ENCODE measurements around the gene DNAH11. TPM values are rescaled to one million over a fixed set of nuclear protein-coding genes. Genes with fewer than 3 reads are reported as not detected.

DNAH11 gene
- total and polyA plus RNA-seq, 9 of the 15 experiments (the other 6 are each of a cell fraction or from before 2014, with no cell fraction given), result under 0.01 TPM; not detected in 7

DNA sequence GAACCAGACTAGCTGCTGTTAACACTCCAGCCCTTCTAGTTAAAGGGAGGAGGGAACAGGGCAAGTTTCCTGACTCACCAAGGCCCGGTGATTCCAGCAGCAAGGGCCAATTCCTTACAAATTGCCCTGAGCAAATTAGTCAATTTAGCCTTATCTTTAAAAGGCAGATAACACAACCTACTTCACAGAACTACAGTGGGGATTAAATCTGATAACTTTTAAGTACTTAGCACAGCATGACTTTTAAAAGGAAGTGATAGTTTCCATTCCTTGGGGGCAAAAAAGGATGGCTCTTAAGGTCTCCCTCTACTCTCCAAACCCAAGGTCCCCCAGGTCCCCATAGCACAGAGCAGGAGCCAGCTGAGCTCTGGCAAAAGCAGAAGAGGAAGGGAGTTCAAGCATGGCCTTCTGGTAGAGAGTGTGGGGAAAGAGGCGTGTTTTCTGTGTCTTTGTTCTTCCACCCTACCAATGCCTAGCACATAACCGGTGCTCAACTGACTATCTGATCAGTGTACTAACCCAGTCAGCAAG lies 398.8 kb downstream of the DNAH11 start:
- intact Hi-C loops (cut with micrococcal nuclease) (no loop called here), in situ Hi-C loops (cut with MboI) (no loop called here)
- Histone ChIP-seq H3K36me3 (ENCODE audit: control insufficient read depth, insufficient read depth, low read length) (no peaks in the 10 kb centered on the region), H3K4me3 (no peak overlapping the region), H3K9me1 (ENCODE audit: control insufficient read depth, insufficient read depth, low read length) (no peaks in the 10 kb centered on the region), H3K9ac (ENCODE audit: insufficient read depth in 1 of 2, low read depth in 2 of 2, low read length in 2 of 2) (no peak overlapping the region), H3K27me3 (ENCODE audit: control insufficient read depth in 2 of 2, insufficient read depth in 2 of 2, low read length in 2 of 2) (peaks cover 6 to 24% of the 10 kb centered on the region in 2 experiments), H3K9me3 (replicated peaks; ENCODE audit: control insufficient read depth, insufficient read depth, low read depth, low read length) (no peaks in the 10 kb centered on the region), H3K79me2 (ENCODE audit: control insufficient read depth, insufficient read depth, low read length) (no peaks in the 10 kb centered on the region), H3K27ac (ENCODE audit: extremely low read depth, low read depth, low read length) (no peak overlapping the region), H4K20me1 (replicated peaks; ENCODE audit: control insufficient read depth, insufficient read depth, low read length) (0 out of 2 replicates have a peak, but pooled peaks cover 3% of the 10 kb centered on the region), H3K4me1 (replicated peaks in 1 of 2; ENCODE audit: control insufficient read depth in 2 of 2, insufficient read depth in 2 of 2, low read length in 2 of 2) (peaks cover 0 to 16% of the 10 kb centered on the region in 2 experiments; a peak in 2 of 5 replicates), H3K4me2 (ENCODE audit: insufficient read depth, low read length) (no peak overlapping the region), H2AFZ (ENCODE audit: low read depth, low read length) (no peak overlapping the region)
- ATAC-seq (no peak), FAIRE-seq (peak; percentile 11), DNase-seq (ENCODE audit: extremely low read depth in 1 of 4, low spot score in 3 of 4) (no peak)
- 0% methylated on average over 3 of the region's 3 CpGs for WGBS (ENCODE audit: insufficient coverage, low coverage, missing lambda C conversion rate)
- CTCF ChIA-PET (ENCODE audit: low intra/inter-chr PET ratio), result no interaction called here
- POLR2A ChIA-PET, result no interaction called here
- TF ChIP-seq BMI1 (IDR thresholded peaks at IDR 0.05; ENCODE audit: low read length), result no peak
- TF ChIP-seq NCOA2 (IDR thresholded peaks at IDR 0.05; ENCODE audit: partially characterized antibody in 2 of 2), result no peak
- no peak for TF ChIP-seq ZNF589 (CRISPR knock-in tag; IDR thresholded peaks at IDR 0.05; ENCODE audit: low read depth)
- TF ChIP-seq EZH2 (IDR thresholded peaks at IDR 0.05; ENCODE audit: borderline replicate concordance, low read depth, low read length), result no peak
- TF ChIP-seq, protein P1, sequence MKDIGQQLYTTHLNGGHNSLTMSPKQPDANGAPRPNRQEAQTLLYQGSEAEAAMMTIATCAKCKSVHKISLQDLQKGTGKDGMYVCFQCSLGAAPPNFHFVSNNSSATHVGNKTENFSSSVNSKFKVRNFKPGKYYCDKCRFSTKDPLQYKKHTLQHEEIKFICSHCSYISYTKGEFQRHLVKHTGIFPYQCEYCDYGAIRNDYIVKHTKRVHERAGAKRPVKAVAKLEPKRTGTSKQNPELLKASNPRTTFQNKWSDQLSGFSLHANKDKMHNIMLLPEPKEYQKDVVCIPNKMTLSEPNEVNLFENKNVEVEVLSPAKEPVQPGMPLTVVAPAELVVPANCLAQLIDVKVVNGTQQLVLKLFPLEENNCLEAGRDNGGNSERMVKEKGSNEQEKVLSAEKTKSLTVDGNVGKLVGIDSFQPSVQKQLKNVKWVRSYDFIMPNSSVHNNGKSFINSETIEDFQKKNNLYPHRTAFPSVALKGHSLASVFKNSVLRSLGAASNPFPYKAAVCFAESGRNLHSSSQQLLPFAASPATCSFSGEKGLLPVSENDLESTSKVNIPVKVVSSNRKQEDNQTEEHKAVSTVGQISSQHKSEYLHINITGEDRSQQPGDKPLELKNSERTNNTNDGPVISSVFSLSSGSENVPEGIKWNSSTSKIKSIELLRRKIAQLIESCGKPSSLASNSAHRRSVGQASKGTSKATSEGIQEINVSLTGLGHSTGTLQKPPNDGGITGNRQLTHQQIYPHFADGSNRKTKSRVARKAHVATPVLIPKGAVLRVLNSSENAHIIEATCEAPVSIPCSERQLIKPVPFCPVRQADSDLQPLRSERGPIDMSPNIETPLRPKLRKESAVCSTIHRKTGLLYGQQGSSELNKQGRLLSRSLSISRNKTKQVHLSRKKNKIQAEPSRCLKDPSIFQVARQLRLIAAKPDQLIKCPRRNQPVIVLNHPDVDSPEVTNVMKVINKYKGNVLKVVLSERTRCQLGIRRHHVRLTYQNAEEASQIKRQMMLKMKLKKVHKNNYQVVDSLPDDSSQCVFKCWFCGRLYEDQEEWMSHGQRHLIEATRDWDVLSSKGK (CRISPR knock-in tag; IDR thresholded peaks at IDR 0.05), result no peak
- TF ChIP-seq ZNF57 (CRISPR knock-in tag; IDR thresholded peaks at IDR 0.05), result no peak
- no peak for TF ChIP-seq ZNF263 (CRISPR knock-in tag; IDR thresholded peaks at IDR 0.05; ENCODE audit: borderline replicate concordance)
- TF ChIP-seq CXXC5 (CRISPR knock-in tag; IDR thresholded peaks at IDR 0.05), result no peak
- no peak for TF ChIP-seq CBFB (CRISPR knock-in tag; IDR thresholded peaks at IDR 0.05)
- TF ChIP-seq GATAD2A (IDR thresholded peaks at IDR 0.05), result no peak
- TF ChIP-seq ZNF184 (CRISPR knock-in tag; IDR thresholded peaks at IDR 0.05), result no peak
- TF ChIP-seq, protein P2, sequence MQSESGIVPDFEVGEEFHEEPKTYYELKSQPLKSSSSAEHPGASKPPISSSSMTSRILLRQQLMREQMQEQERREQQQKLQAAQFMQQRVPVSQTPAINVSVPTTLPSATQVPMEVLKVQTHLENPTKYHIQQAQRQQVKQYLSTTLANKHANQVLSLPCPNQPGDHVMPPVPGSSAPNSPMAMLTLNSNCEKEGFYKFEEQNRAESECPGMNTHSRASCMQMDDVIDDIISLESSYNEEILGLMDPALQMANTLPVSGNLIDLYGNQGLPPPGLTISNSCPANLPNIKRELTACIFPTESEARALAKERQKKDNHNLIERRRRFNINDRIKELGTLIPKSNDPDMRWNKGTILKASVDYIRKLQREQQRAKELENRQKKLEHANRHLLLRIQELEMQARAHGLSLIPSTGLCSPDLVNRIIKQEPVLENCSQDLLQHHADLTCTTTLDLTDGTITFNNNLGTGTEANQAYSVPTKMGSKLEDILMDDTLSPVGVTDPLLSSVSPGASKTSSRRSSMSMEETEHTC (IDR thresholded peaks at IDR 0.05), result no peak
- no peak for TF ChIP-seq ZKSCAN3 (CRISPR knock-in tag; IDR thresholded peaks at IDR 0.05)
- no peak for TF ChIP-seq CHD4 (IDR thresholded peaks at IDR 0.05; ENCODE audit: insufficient read depth, insufficient replicate concordance, low read depth, low read length, poor library complexity, severe bottlenecking)
- BruUV-seq (replicated peaks), result no TSS peak

Measured in K562 (cell line).